ELF-1 (cell line): Measurements from ENCODE around the gene LYPD6B.

Source experiments
- DNase-seq: peaks from one replicate; pipeline ENCODE4 v3.0.0-alpha.2; 2016; ENCODE audit warnings: low read depth, low spot score

Gene LYPD6B

GRCh38 chr2:149115781-149116180, 77.3 kb downstream of the LYPD6B start:
- no peak for DNase-seq

DNA sequence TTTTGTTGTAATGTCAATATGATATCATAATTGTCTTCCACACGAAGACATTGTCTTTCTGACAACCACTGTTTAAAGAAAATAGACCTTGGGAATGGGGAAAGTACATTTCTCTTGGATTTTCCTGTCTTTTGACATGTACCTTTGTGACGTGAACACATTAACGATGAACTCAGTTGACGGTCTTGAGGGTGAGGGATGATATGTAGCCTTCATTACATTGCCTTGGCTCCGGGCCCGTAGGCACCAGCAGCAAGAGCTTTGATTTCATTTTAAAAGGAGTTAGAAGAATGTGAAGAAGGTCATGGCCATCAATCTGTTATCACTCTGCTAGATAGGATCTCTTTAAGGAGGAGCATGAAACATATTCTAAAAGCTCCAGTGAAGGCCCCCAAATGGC, 80.9 kb downstream of the LYPD6B start:
- DNase-seq = no peak

- no peak for DNase-seq
Measured at GRCh38 chr2:149122516-149122915, 84.0 kb downstream of the LYPD6B start.

- peak; percentile 18 for DNase-seq
Measured at GRCh38 chr2:149125031-149125725, 86.7 kb downstream of the LYPD6B start.

GRCh38 chr2:149129433-149129832, 90.9 kb downstream of the LYPD6B start:
- no peak for DNase-seq

DNA sequence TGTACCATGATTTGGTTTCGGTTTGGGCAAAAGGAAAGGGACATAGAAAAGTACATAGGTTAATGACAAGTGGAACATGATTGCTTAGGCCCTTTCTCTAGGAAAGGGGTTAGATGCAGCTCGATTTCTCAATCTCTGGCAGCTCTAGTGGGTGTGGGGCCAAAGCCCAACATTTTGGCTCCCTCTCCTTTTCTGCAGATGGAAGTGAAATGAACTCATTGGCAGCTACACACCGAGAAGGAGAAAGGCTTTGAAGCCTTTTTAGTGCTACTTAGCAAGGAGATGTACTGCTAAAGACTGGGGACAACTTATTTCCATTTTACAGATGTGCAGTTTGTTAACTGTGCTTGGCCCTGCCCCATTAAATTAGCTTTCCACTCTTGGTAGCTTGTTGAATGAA, 93.8 kb downstream of the LYPD6B start:
- no peak for DNase-seq

- no peak for DNase-seq
Measured at GRCh38 chr2:149132901-149133300, 94.4 kb downstream of the LYPD6B start.

DNA sequence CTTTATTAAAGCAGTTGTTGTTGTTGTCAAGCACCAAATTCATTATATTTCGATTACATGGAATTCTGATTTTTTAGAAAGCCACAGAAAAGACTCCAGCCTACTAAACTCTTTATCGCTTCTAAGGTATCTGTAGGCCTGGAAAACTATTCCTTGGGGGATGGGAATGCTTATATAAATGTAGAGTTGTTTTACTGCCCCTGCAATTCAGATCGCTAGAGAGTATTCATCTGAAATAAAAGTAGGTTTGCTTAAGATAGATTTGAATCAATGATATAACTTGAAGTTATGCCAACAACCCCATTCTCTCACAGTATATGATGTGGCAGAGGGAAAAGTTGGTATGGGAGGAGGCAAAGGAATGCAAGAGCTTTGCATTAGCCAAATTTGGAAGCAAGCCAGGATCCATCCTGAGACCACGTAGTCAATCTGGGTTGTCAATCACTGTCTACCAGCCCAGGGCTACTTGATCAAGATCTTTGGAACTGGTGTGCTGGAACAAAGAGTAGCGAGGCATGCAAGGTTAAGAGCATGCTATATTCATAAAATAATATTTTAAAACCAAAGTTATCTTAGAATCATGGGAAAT, 95.9 kb downstream of the LYPD6B start:
- peak; percentile 44 for DNase-seq

DNA sequence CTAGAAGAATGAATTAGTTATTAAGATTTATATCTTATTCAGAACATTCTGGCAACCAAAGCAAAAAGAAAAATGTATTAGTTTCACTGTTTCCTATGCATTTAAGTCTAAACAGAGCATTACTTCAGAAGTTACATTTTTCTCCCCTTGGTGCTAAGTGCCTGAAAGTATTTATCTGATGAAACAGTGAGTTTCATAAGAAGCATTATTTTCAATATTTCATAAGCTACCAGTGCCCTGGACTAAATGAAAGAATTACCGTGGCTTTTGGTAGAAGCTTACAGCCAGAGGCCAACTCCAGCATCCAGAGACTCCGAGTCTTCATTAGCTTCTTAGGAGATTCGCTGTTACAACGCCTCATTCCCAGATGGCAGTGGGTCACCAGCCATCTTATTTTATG, 97.6 kb downstream of the LYPD6B start:
- no peak for DNase-seq

GRCh38 chr2:149141046-149141445, 102.5 kb downstream of the LYPD6B start:
- no peak for DNase-seq

- DNase-seq = no peak
Measured at GRCh38 chr2:149143734-149144133, 105.2 kb downstream of the LYPD6B start.

- no peak for DNase-seq
Measured at GRCh38 chr2:149145314-149146295, 107.1 kb downstream of the LYPD6B start.

- no peak for DNase-seq
Measured at GRCh38 chr2:149146876-149147275, 108.4 kb downstream of the LYPD6B start.

DNA sequence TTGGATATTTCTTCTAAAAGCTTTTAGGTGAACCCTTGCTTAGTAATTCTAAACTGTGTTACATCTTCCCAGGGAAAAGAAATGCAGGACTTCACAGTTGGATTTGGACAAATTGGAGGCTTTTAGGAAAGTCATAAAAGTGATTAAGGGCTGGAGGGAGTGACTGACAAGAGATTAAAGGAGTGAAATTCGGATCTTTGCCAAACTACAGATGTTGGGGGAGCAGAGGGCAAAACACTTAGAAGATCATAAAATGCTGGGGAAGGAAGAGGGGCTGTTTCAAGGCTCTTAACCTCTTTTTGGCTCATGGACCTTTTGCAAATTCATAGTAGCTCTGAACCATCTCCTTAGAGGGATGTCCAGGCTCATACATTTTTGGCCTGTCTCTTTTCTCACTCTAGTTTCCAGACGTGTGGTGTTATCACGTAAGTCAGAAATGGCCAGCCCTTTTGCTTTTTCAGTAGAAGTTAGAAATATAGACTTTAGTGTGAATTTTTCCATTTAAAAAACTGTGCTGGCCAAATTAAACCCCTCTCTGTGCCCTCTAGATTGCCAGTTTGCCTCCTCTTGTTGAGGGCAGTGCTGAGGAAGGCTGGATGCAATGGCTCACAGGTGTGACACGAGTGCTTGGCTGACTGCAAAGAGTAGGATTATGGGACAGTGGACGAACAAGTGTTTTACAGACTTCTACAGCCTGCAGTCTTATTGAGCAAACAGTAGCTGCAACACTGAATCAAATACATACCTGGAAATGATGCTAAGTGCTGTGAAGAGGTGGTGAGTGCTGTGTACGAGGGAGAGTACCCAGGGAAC, 109.9 kb downstream of the LYPD6B start:
- no peak for DNase-seq

- no peak for DNase-seq
Measured at GRCh38 chr2:149149007-149149297, 110.5 kb downstream of the LYPD6B start.

DNA sequence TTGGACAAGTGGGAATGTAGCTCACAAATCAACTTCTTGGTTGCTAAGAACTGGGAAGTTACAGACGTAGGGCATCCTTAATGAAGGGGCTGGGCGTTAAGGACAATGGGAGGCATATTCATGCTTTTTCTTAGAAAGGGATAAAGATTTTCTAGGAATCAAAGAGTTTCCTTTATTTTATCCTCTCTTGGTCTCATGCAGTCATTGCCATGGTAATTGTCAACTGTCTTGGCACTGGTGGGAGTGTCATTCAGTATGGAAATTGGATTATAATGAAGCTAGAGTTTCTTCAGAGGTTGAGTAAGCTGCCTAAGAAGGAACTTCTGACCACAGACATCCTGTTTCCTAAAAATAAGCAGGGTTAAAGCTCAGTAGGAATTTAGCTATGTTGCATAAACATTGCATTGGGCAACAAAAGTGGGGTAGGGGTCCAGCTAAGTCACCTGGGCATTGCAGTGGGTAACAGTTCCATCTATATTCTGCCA, 114.0 kb downstream of the LYPD6B start:
- no peak for DNase-seq

- DNase-seq = peak; percentile 51
Measured at GRCh38 chr2:149155196-149155969, 116.9 kb downstream of the LYPD6B start.

- DNase-seq = no peak
Measured at GRCh38 chr2:149155988-149156387, 117.5 kb downstream of the LYPD6B start.

- DNase-seq = no peak
Measured at GRCh38 chr2:149156971-149157740, 118.7 kb downstream of the LYPD6B start.

DNA sequence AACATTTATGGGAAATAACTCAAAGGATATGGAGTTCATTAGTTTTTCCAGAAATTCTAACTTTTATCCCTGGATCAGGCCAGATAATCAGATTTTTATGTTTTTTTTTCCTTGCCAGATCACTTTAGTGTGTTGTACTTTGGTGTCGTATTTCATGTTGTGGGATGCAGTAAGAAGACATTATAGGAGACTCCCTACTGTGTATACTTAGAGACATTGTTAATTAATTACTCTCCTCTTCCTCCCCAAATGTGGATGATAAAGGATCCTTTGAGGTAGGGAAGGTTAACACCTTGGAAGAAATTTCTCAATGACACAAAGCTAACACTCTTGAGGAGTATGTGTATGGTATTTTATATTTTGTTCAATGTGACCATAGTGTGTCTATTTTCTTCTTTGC, 120.5 kb downstream of the LYPD6B start:
- no peak for DNase-seq
